Parathyroid adenoma (tissue), 2 donors: ENCODE results near the gene DUS1L.

Experiments used
- H2AFZ ChIP-seq: fragments of 300-600 bp; sonication (generic); one replicate; pipeline ENCODE4 v1.7.0; 2017; ENCODE audit warnings: antibody characterized with exemption, mild to moderate bottlenecking
- H3K27ac ChIP-seq: fragments of 300-600 bp; sonication (generic); one replicate; pipeline ENCODE4 v1.7.0; 2017
- H3K27me3 ChIP-seq: fragments of 300-600 bp; sonication (generic); one replicate; pipeline ENCODE4 v1.7.0; 2017; ENCODE audit warnings: low read length; ENCODE audit not compliant: control insufficient read depth, insufficient read depth
- H3K36me3 ChIP-seq: fragments of 300-600 bp; sonication (generic); one replicate; pipeline ENCODE4 v1.7.0; 2017; ENCODE audit warnings: low read length; ENCODE audit not compliant: control insufficient read depth, insufficient read depth
- H3K4me1 ChIP-seq: fragments of 300-600 bp; sonication (generic); one replicate; pipeline ENCODE4 v1.7.0; 2017; ENCODE audit warnings: control low read depth
- H3K4me2 ChIP-seq: fragments of 300-600 bp; sonication (generic); one replicate; pipeline ENCODE4 v1.7.0; 2017; ENCODE audit warnings: low read length
- H3K4me3 ChIP-seq: fragments of 300-600 bp; sonication (generic); one replicate; pipeline ENCODE4 v1.7.0; 2017; ENCODE audit warnings: low read depth, low read length
- H3K79me2 ChIP-seq: fragments of 300-600 bp; sonication (generic); one replicate; pipeline ENCODE4 v1.7.0; 2017; ENCODE audit warnings: control low read depth
- H3K9ac ChIP-seq: fragments of 300-600 bp; sonication (generic); one replicate; pipeline ENCODE4 v1.7.0; 2017; ENCODE audit warnings: mild to moderate bottlenecking
- H3K9me3 ChIP-seq: fragments of 300-600 bp; sonication (generic); one replicate; pipeline ENCODE4 v1.7.0; 2017; ENCODE audit warnings: low read length; ENCODE audit not compliant: control insufficient read depth
- CTCF ChIP-seq: fragments of 300-600 bp; sonication (generic); IDR thresholded peaks from one replicate; pipeline ENCODE4 v1.7.0; 2017; ENCODE audit warnings: antibody characterized with exemption, mild to moderate bottlenecking
- donor health status: primary hyperparathyroidism.

The DUS1L gene

GRCh38 chr17:82033359-82034085 lies 32.1 kb downstream of the DUS1L start:
- no peak overlapping the region for H3K27ac ChIP-seq
- peaks cover 10% of the 10 kb centered on the region for H3K4me1 ChIP-seq
- H3K4me2 ChIP-seq: no peak overlapping the region
- no peak for TF ChIP-seq CTCF
- H3K4me3 ChIP-seq: no peak overlapping the region
- no peaks in the 10 kb centered on the region for H3K36me3 ChIP-seq
- no peak overlapping the region for H3K9ac ChIP-seq
- no peaks in the 10 kb centered on the region for H3K27me3 ChIP-seq
- H3K9me3 ChIP-seq: no peaks in the 10 kb centered on the region
- no peak overlapping the region for H2AFZ ChIP-seq
- H3K79me2 ChIP-seq: no peaks in the 10 kb centered on the region

DNA sequence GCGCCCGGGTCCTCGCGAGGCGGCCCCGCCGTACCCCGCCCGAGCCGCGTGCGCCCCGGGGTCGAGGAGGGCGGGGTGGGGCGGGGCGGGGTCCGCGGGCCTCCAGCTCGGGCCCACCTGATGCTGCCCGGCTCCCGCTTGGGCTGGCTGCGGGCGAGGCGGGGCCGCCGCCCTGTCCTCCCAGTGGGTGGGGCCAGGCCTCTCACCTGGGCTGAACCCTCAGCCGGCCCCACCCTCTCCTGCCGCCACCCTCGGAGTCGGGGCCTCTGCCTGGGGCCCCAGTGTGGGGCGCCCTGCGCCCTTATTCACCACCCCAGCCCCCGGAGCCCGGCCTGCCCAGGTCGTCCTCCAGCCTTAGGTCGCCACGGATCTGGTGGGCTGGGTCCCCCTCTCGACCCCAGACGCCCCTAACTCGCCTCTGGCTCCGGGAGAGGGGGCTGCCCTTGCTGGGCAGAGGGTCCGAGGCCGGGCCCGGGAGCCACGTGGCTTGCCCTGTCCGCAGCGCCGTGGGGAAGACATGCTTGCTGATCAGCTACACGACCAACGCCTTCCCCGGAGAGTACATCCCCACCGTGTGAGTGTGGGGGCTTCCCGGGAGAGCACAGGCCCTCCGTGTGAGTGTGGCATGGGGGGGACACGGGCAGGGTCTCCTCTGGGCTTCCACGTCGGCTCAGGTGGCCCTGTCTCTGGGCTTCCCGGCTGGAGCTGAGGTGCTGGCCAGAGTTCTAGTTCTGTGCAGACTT lies 33.5 kb downstream of the DUS1L start:
- no peak overlapping the region for H2AFZ ChIP-seq
- H3K9me3 ChIP-seq: no peaks in the 10 kb centered on the region
- peak overlapping the region; percentile 66 for H3K4me2 ChIP-seq
- H3K27ac ChIP-seq: no peak overlapping the region
- H3K4me3 ChIP-seq: peak overlapping the region; percentile 34
- peaks cover 10% of the 10 kb centered on the region for H3K4me1 ChIP-seq
- no peak overlapping the region for H3K9ac ChIP-seq
- TF ChIP-seq CTCF: no peak
- no peaks in the 10 kb centered on the region for H3K27me3 ChIP-seq
- H3K79me2 ChIP-seq: no peaks in the 10 kb centered on the region
- H3K36me3 ChIP-seq: no peaks in the 10 kb centered on the region

DNA sequence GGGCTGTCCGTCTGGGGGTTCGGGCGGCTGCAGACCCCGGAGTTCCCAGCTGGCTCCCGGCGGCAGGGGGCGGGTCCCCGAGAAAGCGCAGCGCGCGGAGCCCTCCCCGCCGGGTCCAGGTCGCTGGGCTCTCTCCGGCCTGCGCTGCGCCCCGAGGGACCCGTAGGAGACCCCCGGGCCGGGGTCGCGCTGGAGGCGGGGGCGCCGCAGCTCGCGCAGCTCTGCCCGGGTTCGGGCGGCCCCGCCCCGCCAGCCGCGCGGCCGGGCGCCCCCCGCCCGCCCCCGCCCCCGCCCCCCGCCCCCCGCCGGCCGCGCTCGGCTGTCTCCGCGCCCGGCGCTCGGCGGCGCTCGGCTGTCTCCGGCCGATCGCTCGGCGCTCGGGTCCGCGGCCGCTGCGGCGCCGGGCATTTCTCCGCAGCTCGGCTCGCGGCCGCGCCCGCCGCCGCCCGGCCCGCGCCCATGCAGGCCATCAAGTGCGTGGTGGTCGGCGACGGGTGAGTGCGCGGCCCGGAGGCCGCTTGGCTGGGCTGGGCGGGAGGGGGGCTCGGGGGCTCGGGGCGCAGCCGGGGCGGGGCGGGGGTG lies 34.2 kb downstream of the DUS1L start, which contains the start of gene RAC3:
Gene RAC3, plus strand, starts transcription at position 376 of the 582 bp plus-strand sequence. Its CDS starts 84 bp downstream, at position 460.
- Histone ChIP-seq H3K4me1 (peaks cover 6% of the 10 kb centered on the region), H3K4me3 (peak within 1 kb of the TSS; percentile 68), H2AFZ (peak within 1 kb of the TSS; percentile 92), H3K27me3 (no peaks in the 10 kb centered on the region), H3K9me3 (no peaks in the 10 kb centered on the region), H3K4me2 (peak within 1 kb of the TSS; percentile 89), H3K79me2 (no peaks in the 10 kb centered on the region), H3K27ac (peak within 1 kb of the TSS; percentile 39), H3K9ac (no peak within 1 kb of the TSS), H3K36me3 (no peaks in the 10 kb centered on the region)
- TF ChIP-seq CTCF: no peak

- Histone ChIP-seq H3K4me3 (peak overlapping the region; percentile 68), H3K27ac (peak overlapping the region; percentile 39), H2AFZ (peak overlapping the region; percentile 92), H3K36me3 (no peaks in the 10 kb centered on the region), H3K4me2 (peak overlapping the region; percentile 89), H3K4me1 (peaks cover 6% of the 10 kb centered on the region), H3K9ac (no peak overlapping the region), H3K79me2 (no peaks in the 10 kb centered on the region), H3K27me3 (no peaks in the 10 kb centered on the region), H3K9me3 (no peaks in the 10 kb centered on the region)
- peak; percentile 93 for TF ChIP-seq CTCF
Observed at GRCh38 chr17:82030470-82031302, 34.9 kb downstream of the DUS1L start.
